Measurements from ENCODE around the gene ELOB. TPM values are rescaled to one million over a fixed set of nuclear protein-coding genes. Genes with fewer than 3 reads are reported as not detected.

Gene ELOB
- total and polyA plus RNA-seq, 7 donors = 226 to 660 (median 317) TPM

- Histone ChIP-seq H3K27me3 (ENCODE audit: insufficient read depth in 3 of 3, low read length in 2 of 3) (no peaks in the 10 kb centered on the region), H3K4me1 (no peaks in the 10 kb centered on the region), H3K9me3 (no peaks in the 10 kb centered on the region), H3K36me3 (ENCODE audit: insufficient read depth in 1 of 2, low read depth in 1 of 2) (no peaks in the 10 kb centered on the region), H3K27ac (no peak overlapping the region), H3K4me3 (no peak overlapping the region)
- intact Hi-C loops (cut with DNase I) = no loop called here
- TF ChIP-seq CTCF (IDR thresholded peaks at IDR 0.05) = no peak
- 85 to 89% (median 86%) methylated on average over 19 of the region's 19 CpGs for WGBS, 3 donors
- DNase-seq = no peak
- no peak for ATAC-seq
Observed at GRCh38 chr16:2743007-2743810, 33.9 kb downstream of the ELOB start.

GRCh38 chr16:2742323-2743006 is 34.6 kb downstream of the ELOB start:
- ATAC-seq = no peak
- Histone ChIP-seq H3K36me3 (ENCODE audit: insufficient read depth in 1 of 2, low read depth in 1 of 2) (no peaks in the 10 kb centered on the region), H3K4me1 (no peaks in the 10 kb centered on the region), H3K27me3 (ENCODE audit: insufficient read depth in 3 of 3, low read length in 2 of 3) (peaks cover 0 to 3% (median under 1%) of the 10 kb centered on the region in 3 donors), H3K27ac (no peak overlapping the region), H3K9me3 (no peaks in the 10 kb centered on the region), H3K4me3 (no peak overlapping the region)
- DNase-seq = no peak
- WGBS, 3 donors = 90 to 92% (median 92%) methylated on average over 11 to 12 of the region's 12 CpGs
- TF ChIP-seq CTCF (IDR thresholded peaks at IDR 0.05) = no peak
- intact Hi-C loops (cut with DNase I) = no loop called here

GRCh38 chr16:2741168-2741567 is 35.9 kb downstream of the ELOB start:
- peaks cover 0 to 5% (median 3%) of the 10 kb centered on the region in 3 donors for H3K27me3 ChIP-seq (ENCODE audit: insufficient read depth in 3 of 3, low read length in 2 of 3)
- no peaks in the 10 kb centered on the region for H3K9me3 ChIP-seq
- intact Hi-C loops (cut with DNase I) = no loop called here
- H3K36me3 ChIP-seq (ENCODE audit: insufficient read depth in 1 of 2, low read depth in 1 of 2) = no peaks in the 10 kb centered on the region
- H3K4me3 ChIP-seq = no peak overlapping the region
- DNase-seq (no peak), ATAC-seq (no peak)
- no peak for TF ChIP-seq CTCF (IDR thresholded peaks at IDR 0.05)
- H3K4me1 ChIP-seq = no peaks in the 10 kb centered on the region
- WGBS, 3 donors = 83 to 91% (median 86%) methylated on average over 4 of the region's 4 CpGs
- no peak overlapping the region for H3K27ac ChIP-seq

DNA sequence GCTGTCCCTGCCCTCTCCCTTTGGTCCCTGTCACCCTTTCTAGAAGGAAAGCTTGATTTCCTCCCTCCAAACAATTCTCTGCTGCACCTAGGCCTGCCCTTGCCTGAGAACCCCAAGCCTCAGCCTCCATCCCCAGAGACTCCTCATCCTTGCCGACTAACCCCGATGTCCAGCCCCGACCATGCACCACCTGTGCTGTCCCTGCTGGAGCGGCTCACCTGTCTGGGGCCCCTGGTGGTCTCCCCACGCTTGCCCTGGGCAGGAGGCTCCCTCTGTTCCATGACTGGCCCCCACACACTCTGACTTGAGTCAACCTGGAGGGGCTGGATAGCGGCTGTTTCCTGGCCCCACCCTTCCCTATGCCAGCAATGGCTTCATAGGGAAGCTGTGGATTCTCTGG is 36.6 kb downstream of the ELOB start:
- H3K4me1 ChIP-seq = no peaks in the 10 kb centered on the region
- WGBS, 3 donors = 78 to 81% (median 78%) methylated on average over 6 of the region's 6 CpGs
- no peak overlapping the region for H3K27ac ChIP-seq
- DNase-seq = no peak
- peaks cover 0 to 5% (median 3%) of the 10 kb centered on the region in 3 donors for H3K27me3 ChIP-seq (ENCODE audit: insufficient read depth in 3 of 3, low read length in 2 of 3)
- no peak overlapping the region for H3K4me3 ChIP-seq
- H3K9me3 ChIP-seq = no peaks in the 10 kb centered on the region
- ATAC-seq = no peak
- intact Hi-C loops (cut with DNase I) = no loop called here
- H3K36me3 ChIP-seq (ENCODE audit: insufficient read depth in 1 of 2, low read depth in 1 of 2) = no peaks in the 10 kb centered on the region
- TF ChIP-seq CTCF (IDR thresholded peaks at IDR 0.05) = no peak

Data from psoas muscle (tissue), 8 donors.